Measurements from ENCODE around the gene SV2B. TPM values are rescaled to one million over a fixed set of nuclear protein-coding genes. Genes with fewer than 3 reads are reported as not detected.

SV2B gene
- total RNA-seq, 3 donors from 2014 or later, result 0.41 to 4.2 (median 0.80) TPM

DNA sequence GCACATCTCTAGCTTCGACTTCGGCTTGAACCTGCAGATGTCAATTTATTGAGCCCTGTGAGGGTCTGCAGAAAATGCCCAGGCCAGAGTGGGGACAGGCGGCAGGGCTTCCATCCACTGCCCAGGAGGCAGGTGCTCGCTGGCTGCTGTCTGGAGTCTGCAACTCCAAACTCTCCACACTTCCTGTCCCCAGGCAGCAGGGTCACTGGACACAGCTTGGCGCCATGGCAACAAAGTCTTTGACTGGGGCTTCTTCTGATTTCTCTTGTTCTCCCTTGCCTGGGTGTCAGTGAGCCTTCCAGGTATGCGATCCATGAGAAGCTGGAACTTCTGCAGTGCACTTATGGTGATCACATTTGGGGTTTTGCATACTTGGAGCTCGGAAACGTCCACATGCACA lies 33.5 kb downstream of the SV2B start:
- Histone ChIP-seq H3K36me3 (ENCODE audit: low read depth) (no peaks in the 10 kb centered on the region), H3K4me1 (ENCODE audit: low read depth) (no peaks in the 10 kb centered on the region), H3K9me3 (no peaks in the 10 kb centered on the region), H3K4me3 (no peak overlapping the region)
- intact Hi-C loops (cut with DNase I, micrococcal nuclease), result no loop called here
- TF ChIP-seq, protein P1, sequence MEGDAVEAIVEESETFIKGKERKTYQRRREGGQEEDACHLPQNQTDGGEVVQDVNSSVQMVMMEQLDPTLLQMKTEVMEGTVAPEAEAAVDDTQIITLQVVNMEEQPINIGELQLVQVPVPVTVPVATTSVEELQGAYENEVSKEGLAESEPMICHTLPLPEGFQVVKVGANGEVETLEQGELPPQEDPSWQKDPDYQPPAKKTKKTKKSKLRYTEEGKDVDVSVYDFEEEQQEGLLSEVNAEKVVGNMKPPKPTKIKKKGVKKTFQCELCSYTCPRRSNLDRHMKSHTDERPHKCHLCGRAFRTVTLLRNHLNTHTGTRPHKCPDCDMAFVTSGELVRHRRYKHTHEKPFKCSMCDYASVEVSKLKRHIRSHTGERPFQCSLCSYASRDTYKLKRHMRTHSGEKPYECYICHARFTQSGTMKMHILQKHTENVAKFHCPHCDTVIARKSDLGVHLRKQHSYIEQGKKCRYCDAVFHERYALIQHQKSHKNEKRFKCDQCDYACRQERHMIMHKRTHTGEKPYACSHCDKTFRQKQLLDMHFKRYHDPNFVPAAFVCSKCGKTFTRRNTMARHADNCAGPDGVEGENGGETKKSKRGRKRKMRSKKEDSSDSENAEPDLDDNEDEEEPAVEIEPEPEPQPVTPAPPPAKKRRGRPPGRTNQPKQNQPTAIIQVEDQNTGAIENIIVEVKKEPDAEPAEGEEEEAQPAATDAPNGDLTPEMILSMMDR (IDR thresholded peaks at IDR 0.05), result no peak
- no peak for DNase-seq
- no peak for ATAC-seq

DNA sequence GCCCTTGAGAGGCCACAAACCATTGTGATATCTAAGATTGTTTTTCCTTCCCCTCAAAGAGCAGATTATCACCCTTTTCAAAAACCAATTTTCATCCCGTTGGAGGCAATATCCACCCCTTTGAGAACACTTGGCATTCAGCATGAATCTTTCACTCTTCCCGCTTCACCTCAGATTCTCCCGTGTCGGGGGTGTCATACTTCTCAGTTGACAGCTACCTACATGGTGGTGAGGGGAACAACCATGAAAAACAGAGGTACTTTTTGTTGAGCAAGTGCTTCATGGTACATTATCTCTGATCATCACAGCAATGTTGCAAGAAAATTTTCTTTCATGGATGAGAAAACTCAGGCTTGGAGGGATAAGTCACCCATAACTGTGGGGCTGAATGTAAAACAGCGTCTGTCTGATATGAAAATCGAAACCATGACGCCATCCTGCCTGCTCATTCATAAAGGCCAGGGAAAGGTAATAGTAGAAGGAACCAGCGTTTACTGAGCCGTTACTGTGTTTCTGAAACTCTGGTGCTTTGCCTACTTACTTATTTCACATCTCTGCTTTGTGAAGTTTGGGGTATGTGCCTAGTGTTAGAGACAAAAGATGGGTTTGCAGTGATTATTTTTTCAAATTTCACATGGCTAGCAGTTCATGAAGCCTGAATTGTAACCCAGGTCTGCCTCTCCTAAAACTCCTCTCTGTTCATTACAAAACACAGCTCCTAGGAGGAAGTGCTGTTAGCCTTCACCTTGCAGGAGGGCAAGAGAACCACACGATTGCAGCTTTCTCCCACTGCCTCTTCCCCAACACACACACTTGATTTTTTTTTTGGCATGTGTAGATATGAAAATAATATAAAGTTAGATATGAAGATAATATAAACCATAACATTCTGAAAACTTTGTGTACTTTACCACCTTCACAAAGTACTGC lies 35.4 kb downstream of the SV2B start:
- H3K9me3 ChIP-seq, result no peaks in the 10 kb centered on the region
- ATAC-seq (no peak), DNase-seq (no peak)
- H3K4me1 ChIP-seq (ENCODE audit: low read depth), result no peaks in the 10 kb centered on the region
- H3K36me3 ChIP-seq (ENCODE audit: low read depth), result no peaks in the 10 kb centered on the region
- TF ChIP-seq, protein P1 (IDR thresholded peaks at IDR 0.05), result no peak
- intact Hi-C loops (cut with DNase I, micrococcal nuclease), result no loop called here
- no peak overlapping the region for H3K4me3 ChIP-seq

DNA sequence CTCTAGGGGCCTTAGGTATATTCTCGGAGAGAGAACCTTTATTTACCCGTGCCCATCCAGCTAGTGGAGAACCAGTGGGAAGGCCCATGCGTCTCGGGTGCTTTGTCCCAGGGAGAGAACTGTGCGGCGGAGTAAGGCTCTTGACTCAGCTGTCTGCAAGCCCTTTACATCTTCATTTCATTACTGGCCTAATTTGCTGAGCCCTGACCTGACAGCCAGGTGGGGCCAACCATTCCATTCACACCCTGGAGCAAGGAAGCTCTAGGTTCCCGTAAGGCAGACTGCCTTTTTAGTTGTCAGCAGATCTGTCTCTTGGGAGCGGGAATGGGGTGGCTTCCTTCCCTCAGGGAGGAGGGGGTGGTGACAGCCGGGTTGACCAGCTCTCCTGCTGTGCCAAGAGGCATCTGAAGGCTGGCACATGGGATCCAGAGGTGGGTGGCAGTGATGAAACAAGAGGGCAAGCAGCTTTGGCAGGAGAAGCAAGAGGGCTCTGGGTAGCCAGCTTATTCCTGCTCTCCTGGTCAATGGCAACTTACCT lies 36.4 kb downstream of the SV2B start:
- no peaks in the 10 kb centered on the region for H3K9me3 ChIP-seq
- TF ChIP-seq, protein P1 (IDR thresholded peaks at IDR 0.05), result no peak
- DNase-seq, result no peak
- no peaks in the 10 kb centered on the region for H3K36me3 ChIP-seq (ENCODE audit: low read depth)
- no peak for ATAC-seq
- no peaks in the 10 kb centered on the region for H3K4me1 ChIP-seq (ENCODE audit: low read depth)
- intact Hi-C loops (cut with DNase I, micrococcal nuclease), result no loop called here
- no peak overlapping the region for H3K4me3 ChIP-seq

DNA sequence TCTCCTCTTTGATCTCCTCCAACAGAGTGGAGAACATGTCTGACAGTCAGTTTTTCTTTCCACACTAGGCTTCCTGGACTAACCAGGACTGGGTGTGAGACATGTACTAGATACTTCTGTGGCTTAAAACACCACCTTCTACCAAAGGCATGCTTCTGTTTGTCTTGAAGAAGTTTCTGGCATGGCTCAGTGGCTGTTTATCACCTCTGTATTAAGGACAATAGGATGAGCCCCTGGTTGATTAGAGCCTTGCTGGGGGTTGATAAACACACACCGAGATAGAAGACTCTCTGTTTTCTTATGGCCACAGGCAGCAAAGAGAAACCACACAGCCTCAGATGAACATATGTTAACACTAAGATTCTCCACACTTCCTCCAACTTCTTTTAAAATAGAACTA lies 40.5 kb downstream of the SV2B start:
- H3K36me3 ChIP-seq (ENCODE audit: low read depth), result no peaks in the 10 kb centered on the region
- H3K9me3 ChIP-seq, result no peaks in the 10 kb centered on the region
- TF ChIP-seq, protein P1 (IDR thresholded peaks at IDR 0.05), result no peak
- intact Hi-C loops (cut with DNase I, micrococcal nuclease), result no loop called here
- no peak overlapping the region for H3K4me3 ChIP-seq
- ATAC-seq (no peak), DNase-seq (no peak)
- no peaks in the 10 kb centered on the region for H3K4me1 ChIP-seq (ENCODE audit: low read depth)

DNA sequence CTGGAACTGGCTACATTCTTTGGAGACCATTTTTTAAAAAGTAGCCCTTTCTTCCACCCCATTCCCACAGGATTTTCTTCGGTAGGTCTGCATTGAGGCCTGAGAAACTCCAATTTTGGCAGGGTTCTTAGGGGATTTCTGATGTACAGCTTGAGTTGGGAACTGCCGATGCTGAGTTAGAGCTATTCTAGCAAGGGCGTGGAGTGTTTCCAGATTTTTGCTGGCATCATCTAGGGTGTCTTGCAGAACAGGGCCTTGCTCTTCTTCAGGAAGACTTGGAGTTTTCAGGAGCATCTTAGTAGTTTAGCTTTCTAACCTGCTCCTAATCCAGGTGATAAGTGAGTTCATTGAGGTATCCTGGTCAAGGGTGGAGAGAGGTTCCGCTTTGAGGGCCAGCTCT lies 41.0 kb downstream of the SV2B start:
- intact Hi-C loops (cut with DNase I, micrococcal nuclease), result no loop called here
- DNase-seq (no peak), ATAC-seq (no peak)
- Histone ChIP-seq H3K4me1 (ENCODE audit: low read depth) (no peaks in the 10 kb centered on the region), H3K9me3 (no peaks in the 10 kb centered on the region), H3K4me3 (no peak overlapping the region), H3K36me3 (ENCODE audit: low read depth) (no peaks in the 10 kb centered on the region)
- TF ChIP-seq, protein P1 (IDR thresholded peaks at IDR 0.05), result no peak

Measured in mucosa of descending colon (tissue), 3 donors.